IMR-90 (cell line): ENCODE data around the gene TMEM214.

ENCODE experiments used
- CEBPB ChIP-seq: IDR thresholded peaks from 2 replicates; pipeline ENCODE4 v1.6.1; 2012; ENCODE audit warnings: low read depth, low read length, improper control_type of control experiment
- MAFK ChIP-seq: IDR thresholded peaks from 2 replicates; pipeline ENCODE4 v1.6.1; 2012; ENCODE audit warnings: low read depth, low read length, improper control_type of control experiment
- MAZ ChIP-seq: IDR thresholded peaks from 2 replicates; pipeline ENCODE4 v1.6.1; 2012; ENCODE audit warnings: low read depth, mild to moderate bottlenecking, low read length, improper control_type of control experiment, moderate library complexity, borderline replicate concordance
- NFE2L2 ChIP-seq: fragments of 150-350 bp; IDR thresholded peaks from 2 replicates; pipeline ENCODE4 v1.6.1; 2016; ENCODE audit warnings: low read depth, mild to moderate bottlenecking, low read length
- POLR2A ChIP-seq: IDR thresholded peaks from 2 replicates; pipeline ENCODE4 v1.6.1; 2012; ENCODE audit warnings: mild to moderate bottlenecking, low read depth, low read length
- RAD21 ChIP-seq: IDR thresholded peaks from 2 replicates; pipeline ENCODE4 v1.6.1; 2012; ENCODE audit warnings: low read length, improper control_type of control experiment
- RCOR1 ChIP-seq: IDR thresholded peaks from 2 replicates; pipeline ENCODE4 v1.6.1; 2012; ENCODE audit warnings: mild to moderate bottlenecking, low read length, improper control_type of control experiment; ENCODE audit not compliant: insufficient replicate concordance
- RFX5 ChIP-seq: IDR thresholded peaks from 2 replicates; pipeline ENCODE4 v1.8.0; 2012; ENCODE audit warnings: low read depth, mild to moderate bottlenecking, low read length, moderate library complexity
- TF ChIP-seq, protein P1 (sequence below): conservative IDR thresholded peaks from 2 replicates; pipeline ENCODE4 v1.5.1; 2012; ENCODE audit warnings: mild to moderate bottlenecking, low read depth, low read length, improper control_type of control experiment
- TF ChIP-seq, protein P2 (sequence below): fragments of 150-350 bp; IDR thresholded peaks from 2 replicates; pipeline ENCODE4 v1.6.1; 2016; ENCODE audit warnings: low read depth, mild to moderate bottlenecking, low read length, moderate library complexity, borderline replicate concordance
- TF ChIP-seq, protein P3 (sequence below): fragments of 150-350 bp; IDR thresholded peaks from 2 replicates; pipeline ENCODE4 v1.6.1; 2017; ENCODE audit warnings: mild to moderate bottlenecking, antibody characterized with exemption, low read length, low read depth

DNA sequence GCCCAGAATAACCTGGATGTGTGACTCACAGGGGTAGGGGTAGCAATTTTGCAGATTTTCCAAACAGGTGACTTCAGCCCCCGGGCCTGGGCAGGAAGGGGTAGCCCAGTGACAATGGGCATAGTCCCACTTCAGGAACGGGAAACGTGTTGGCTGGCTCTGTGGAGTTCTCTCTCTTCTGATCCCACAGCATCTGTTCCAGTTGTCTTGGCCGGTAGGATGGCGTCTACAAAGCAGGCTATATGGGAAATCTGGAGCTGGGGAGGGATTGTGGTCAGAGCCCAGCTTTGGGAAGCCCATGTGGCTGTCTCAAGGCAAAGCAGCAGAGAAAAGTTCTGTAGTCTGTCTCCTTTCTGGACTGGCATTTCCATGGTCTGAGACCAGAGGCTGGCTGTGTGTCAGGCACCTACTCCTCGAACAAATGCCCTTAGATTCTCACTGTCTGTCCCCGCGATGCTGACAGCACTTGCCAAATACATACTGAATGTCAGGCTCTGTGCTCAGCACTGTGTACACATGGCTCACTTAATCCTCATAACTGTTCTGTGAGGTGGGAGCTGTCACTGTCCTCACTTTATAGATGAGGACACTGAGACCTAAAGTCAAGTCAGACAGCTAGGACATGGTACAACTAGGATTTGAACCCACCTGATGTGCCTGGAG, 17.9 kb upstream of the TMEM214 start:
- TF ChIP-seq POLR2A (no peak), RAD21 (no peak), RFX5 (no peak), MAFK (no peak), CEBPB (no peak), NFE2L2 (no peak), RCOR1 (no peak), MAZ (no peak)
- TF ChIP-seq, protein P1, sequence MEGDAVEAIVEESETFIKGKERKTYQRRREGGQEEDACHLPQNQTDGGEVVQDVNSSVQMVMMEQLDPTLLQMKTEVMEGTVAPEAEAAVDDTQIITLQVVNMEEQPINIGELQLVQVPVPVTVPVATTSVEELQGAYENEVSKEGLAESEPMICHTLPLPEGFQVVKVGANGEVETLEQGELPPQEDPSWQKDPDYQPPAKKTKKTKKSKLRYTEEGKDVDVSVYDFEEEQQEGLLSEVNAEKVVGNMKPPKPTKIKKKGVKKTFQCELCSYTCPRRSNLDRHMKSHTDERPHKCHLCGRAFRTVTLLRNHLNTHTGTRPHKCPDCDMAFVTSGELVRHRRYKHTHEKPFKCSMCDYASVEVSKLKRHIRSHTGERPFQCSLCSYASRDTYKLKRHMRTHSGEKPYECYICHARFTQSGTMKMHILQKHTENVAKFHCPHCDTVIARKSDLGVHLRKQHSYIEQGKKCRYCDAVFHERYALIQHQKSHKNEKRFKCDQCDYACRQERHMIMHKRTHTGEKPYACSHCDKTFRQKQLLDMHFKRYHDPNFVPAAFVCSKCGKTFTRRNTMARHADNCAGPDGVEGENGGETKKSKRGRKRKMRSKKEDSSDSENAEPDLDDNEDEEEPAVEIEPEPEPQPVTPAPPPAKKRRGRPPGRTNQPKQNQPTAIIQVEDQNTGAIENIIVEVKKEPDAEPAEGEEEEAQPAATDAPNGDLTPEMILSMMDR: no peak
- TF ChIP-seq, protein P2, sequence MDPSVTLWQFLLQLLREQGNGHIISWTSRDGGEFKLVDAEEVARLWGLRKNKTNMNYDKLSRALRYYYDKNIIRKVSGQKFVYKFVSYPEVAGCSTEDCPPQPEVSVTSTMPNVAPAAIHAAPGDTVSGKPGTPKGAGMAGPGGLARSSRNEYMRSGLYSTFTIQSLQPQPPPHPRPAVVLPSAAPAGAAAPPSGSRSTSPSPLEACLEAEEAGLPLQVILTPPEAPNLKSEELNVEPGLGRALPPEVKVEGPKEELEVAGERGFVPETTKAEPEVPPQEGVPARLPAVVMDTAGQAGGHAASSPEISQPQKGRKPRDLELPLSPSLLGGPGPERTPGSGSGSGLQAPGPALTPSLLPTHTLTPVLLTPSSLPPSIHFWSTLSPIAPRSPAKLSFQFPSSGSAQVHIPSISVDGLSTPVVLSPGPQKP: no peak
- TF ChIP-seq, protein P3, sequence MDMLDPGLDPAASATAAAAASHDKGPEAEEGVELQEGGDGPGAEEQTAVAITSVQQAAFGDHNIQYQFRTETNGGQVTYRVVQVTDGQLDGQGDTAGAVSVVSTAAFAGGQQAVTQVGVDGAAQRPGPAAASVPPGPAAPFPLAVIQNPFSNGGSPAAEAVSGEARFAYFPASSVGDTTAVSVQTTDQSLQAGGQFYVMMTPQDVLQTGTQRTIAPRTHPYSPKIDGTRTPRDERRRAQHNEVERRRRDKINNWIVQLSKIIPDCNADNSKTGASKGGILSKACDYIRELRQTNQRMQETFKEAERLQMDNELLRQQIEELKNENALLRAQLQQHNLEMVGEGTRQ: no peak
